Liver (tissue), 3 donors: ENCODE measurements around the gene DCTPP1.

ENCODE experiments used
- CTCF ChIP-seq: fragments of 150-350 bp; IDR thresholded peaks from 2 replicates; pipeline ENCODE4 v1.5.1; 2017; ENCODE audit warnings: improper control_type of control experiment, low read depth, low read length; ENCODE audit not compliant: missing input control
- FOXA2 ChIP-seq: IDR thresholded peaks from 2 replicates; pipeline ENCODE4 v1.6.1; 2016; ENCODE audit warnings: antibody characterized with exemption
- GABPA ChIP-seq, 2 donors: IDR thresholded peaks in 1 of 2; conservative IDR thresholded peaks in 1 of 2; 2 replicates each; pipeline ENCODE4 v1.6.1; 2016; ENCODE audit warnings: antibody characterized with exemption in 2 of 2, mild to moderate bottlenecking in 1 of 2, moderate library complexity in 1 of 2
- JUND ChIP-seq, 2 donors: IDR thresholded peaks; 2 replicates each; pipeline ENCODE4 v1.6.1; 2016; ENCODE audit warnings: antibody characterized with exemption in 2 of 2
- MAX ChIP-seq: IDR thresholded peaks from 2 replicates; pipeline ENCODE4 v1.6.1; 2016; ENCODE audit warnings: antibody characterized with exemption
- NR2F2 ChIP-seq: IDR thresholded peaks from 2 replicates; pipeline ENCODE4 v1.6.1; 2016; ENCODE audit warnings: antibody characterized with exemption
- RAD21 ChIP-seq, 2 donors: IDR thresholded peaks; 2 replicates each; pipeline ENCODE4 v1.6.1; 2016; ENCODE audit warnings: antibody characterized with exemption in 2 of 2, mild to moderate bottlenecking in 2 of 2
- REST ChIP-seq: IDR thresholded peaks from 2 replicates; pipeline ENCODE4 v1.6.1; 2016; ENCODE audit warnings: antibody characterized with exemption, mild to moderate bottlenecking
- RXRA ChIP-seq, 2 donors: IDR thresholded peaks; 2 replicates each; pipeline ENCODE4 v1.6.1; 2017 to 2018; ENCODE audit warnings: antibody characterized with exemption in 2 of 2, mild to moderate bottlenecking in 1 of 2
- SP1 ChIP-seq: IDR thresholded peaks from 2 replicates; pipeline ENCODE4 v1.6.1; 2018; ENCODE audit warnings: antibody characterized with exemption, mild to moderate bottlenecking
- YY1 ChIP-seq: IDR thresholded peaks from 2 replicates; pipeline ENCODE4 v1.6.1; 2016; ENCODE audit warnings: antibody characterized with exemption, mild to moderate bottlenecking
- donor health status: healthy.
- donor health status: healthy.

- TF ChIP-seq CTCF = no peak
- TF ChIP-seq FOXA2 = no peak
- TF ChIP-seq RXRA (IDR thresholded peaks at IDR 0.05) = peak; percentile 21 to 35
- peak in 1 of 2 donors; percentile 91 for TF ChIP-seq JUND (IDR thresholded peaks at IDR 0.05)
- no peak for TF ChIP-seq RAD21 (IDR thresholded peaks at IDR 0.05)
- TF ChIP-seq YY1 = peak; percentile 18
- TF ChIP-seq REST = no peak
- TF ChIP-seq GABPA (IDR thresholded peaks at IDR 0.05 in 1 of 2, conservative IDR thresholded peaks at IDR 0.05 in 1 of 2) = no peak
- TF ChIP-seq SP1 = peak; percentile 55
- no peak for TF ChIP-seq MAX
- TF ChIP-seq NR2F2 = no peak
Measured at GRCh38 chr16:30407102-30407803, 22.6 kb downstream of the DCTPP1 start, which contains the start of gene ZNF771.
